Right ventricle myocardium inferior (tissue), 1 donor: ENCODE measurements around the gene TOB1. TPM values are rescaled to one million over a fixed set of nuclear protein-coding genes. Genes with fewer than 3 reads are reported as not detected.

ENCODE experiments used
- ATAC-seq: fragments of 200-7000 bp; cut with Tn5 transposase; one replicate; pipeline ENCODE4 v1.9.1; 2020; ENCODE audit warnings: mild to moderate bottlenecking, moderate library complexity
- DNase-seq: peaks from one replicate; pipeline ENCODE4 v3.0.0; 2021; ENCODE audit errors: missing footprints
- intact Hi-C: fragments of 100-400 bp; cut with DNase I; formaldehyde crosslinking; loops from one replicate; pipeline ENCODE4 v1.11.0; 2022
- total RNA-seq: library from RNA; stranded (reverse); fragmentation: NEBNext Ultra II Directional; extraction: Animal tissue kit (Norgen Biotek cat#: 25700); gene quantifications from one replicate; pipeline ENCODE4 v1.2.1, GENCODE V29; 2021
- donor health status: DM: no; HTN: yes; CAD: no; lungs with severe emphysema.

TOB1 gene
- total RNA-seq, 1 donor from 2014 or later = 83.3 TPM

DNA sequence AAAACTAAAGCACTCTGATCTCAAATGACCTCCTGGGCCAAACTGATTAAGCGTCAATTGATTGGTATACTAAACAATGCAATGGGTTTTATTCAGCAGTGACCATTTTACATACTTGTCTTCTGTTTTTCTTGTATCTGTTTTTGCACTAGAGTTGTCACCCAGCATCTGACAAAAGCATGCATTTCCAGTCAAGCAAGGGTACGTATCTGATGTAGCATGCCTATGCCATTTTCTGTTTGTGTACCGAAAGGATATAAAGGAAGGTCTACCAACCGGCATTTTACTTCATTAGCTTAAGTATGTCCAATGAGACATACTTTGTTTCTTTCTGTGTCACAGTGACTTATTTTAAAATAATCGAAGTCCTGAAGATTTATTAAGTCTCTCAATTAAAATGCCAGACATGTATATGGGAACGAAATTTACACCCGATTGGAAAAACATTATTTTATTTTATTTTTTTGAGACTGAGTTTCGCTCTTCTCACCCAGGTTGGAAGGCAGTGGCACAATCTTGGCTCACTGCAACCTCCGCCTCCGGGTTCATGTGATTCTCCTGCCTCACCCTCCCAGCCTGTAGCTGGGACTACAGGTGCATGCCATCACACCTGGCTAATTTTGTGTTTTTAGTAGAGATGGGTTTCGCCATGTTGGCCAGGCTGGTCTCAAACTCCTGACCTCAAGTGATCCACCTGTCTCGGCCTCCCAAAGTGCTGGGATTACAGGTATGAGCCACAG lies 7.5 kb downstream of the TOB1 start:
- DNase-seq (no peak), ATAC-seq (no peak)
- intact Hi-C loops = no loop called here

DNA sequence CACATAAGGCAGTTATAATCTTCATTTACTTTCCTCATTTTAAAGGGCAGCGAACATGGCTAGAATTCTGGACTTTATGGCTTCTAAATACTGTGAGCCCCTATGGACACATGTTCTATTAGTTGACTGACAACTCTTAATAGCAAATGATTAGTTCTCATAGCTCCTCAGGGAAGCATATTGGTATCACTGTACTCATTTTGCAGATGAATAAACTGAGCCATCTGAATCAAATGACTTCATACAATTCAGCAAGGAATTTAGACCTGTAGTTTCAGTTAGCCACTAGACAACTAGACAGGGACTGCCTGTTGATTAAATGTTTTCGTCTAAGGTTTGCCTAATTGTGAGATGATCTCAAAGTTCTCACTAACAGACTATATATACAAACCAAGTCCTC lies 9.7 kb downstream of the TOB1 start:
- ATAC-seq = no peak
- intact Hi-C loops = no loop called here
- DNase-seq = no peak

DNA sequence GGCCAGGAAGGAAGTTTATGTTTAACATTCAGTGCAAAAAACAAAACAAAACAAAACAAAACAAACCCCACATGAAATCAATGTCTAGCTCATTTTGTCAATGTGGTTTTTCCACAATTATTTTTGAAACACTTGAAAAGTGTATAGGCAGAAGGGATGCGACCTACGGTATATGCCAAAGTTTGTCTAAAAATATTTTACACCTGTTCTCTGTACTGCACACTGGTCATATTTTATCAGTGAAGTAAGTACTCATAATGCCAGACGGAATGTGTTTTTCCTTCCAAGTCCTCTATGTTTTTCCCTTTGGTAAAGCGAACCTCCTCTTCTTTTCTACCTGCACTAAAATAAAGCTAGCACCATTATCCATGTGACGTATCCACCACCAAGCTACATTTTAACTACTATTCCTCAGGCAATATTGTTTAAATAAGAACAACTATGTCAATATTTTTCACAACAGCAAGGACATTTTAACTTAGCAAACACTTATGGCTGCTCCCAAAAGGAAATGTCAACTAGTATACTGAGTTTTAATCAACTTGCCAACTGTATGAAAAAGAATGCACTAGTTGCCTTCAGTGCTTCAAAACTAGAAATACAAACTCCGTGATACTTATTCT lies 10.3 kb downstream of the TOB1 start:
- ATAC-seq (no peak), DNase-seq (no peak)
- intact Hi-C loops = no loop called here

DNA sequence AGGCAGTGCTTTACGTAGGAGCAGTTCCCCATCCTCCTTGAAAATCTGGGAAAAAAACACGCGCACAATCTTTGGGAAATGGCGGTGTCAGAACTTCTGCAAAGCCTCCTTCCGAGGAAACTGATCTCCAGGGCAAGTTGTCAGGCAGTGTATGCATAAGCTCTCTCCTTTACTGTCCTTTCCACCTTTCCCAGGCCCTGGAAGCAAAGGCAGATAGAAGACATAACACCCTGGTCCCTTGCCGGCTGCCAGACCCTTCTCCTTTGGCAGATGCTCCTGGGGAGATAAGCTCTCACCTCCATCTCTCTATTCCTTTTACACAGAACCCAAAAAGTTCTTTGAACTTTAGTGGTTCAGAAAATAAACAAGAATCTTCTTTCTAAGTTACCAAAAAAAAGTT lies 12.4 kb downstream of the TOB1 start:
- intact Hi-C loops = loop anchor here (2.0 kb wide), 1 partner anchor 97 kb away; no protein-coding TSS in a partner anchor
- no peak for DNase-seq
- ATAC-seq = no peak

DNA sequence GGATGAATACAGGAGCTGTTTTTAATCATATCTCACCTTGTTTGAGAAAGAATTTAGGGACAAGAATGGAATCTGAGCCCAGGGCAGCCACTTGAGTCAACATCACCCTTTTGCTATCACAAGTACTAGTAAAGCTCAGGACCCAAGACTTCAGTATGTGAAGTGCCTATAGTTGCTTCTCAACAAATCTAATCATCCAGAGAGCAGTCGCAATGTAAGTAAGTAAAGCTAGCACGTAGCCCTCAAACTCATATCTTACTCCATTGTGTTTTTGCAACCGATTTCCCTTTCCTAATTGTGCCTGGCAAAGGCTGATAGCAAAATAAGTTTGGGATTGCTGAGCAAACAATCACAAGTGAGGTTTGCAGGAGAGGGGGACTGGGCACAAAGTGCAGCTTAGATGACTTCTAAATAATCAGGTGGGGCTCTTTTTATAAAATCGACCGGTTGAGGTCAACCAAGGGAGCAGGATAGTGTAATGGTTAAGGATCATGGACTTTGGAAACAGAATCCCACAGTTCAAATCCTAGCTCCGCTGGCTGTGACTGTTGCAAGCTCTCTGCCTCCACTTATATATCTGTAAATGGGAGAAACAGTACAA lies 13.0 kb downstream of the TOB1 start:
- no peak for ATAC-seq
- intact Hi-C loops = loop anchor here (2.0 kb wide), 1 partner anchor 98 kb away; no protein-coding TSS in a partner anchor
- DNase-seq = no peak

DNA sequence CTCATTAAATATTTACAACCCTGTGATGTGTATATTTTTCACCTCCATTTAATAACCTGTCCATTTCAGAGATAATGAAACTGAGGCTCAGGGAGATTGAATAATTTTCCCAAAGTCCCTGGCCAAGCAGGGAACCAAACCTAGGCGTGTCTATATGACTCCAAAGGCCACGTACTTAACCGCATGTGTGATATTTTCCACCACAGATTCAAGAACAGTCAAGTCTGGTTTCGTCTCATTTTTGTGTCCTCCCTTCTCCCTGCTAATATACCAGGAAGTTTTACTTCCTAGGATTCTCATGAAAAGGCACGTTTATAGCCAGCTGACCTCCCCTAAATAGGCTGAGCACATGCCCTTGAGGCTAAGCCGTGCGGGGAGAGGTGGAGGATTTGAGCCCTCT lies 15.5 kb downstream of the TOB1 start:
- intact Hi-C loops = no loop called here
- DNase-seq (no peak), ATAC-seq (no peak)

DNA sequence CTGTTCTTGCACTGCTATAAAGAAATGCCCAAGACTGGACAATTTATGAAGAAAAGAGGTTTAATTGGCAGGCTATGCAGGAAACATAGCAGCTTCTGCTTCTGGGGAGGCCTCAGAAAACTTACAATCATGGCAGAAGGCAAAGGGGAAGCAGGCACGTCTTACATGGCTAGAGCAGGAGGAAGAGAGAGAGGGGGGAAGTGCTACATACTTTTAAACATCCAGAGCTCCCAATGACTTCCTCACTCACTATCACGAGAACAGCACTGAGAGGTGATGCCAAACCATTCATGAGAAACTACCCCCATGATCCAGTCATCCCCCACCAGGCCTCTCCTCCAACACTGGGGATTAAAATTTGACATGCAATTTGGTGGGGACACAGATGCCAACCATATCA lies 17.4 kb downstream of the TOB1 start:
- no peak for ATAC-seq
- intact Hi-C loops = no loop called here
- no peak for DNase-seq

DNA sequence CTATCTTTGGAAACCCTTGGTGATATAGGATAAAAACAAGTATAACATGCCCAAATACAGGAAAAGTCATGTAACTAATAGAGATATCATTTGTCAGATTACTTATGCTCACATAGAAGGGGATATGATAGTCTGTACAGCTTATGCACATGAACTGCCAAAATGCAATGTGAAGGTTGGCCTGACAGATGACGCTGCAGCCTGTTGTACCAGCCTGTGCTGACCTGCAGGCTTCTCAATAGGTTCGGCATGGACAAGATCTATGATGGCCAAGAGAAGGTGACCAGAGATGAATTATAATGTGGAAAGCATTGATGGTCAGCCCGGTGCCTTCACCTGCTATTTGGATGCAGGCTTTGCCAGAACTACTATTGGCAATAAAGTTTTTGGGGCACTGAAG lies 18.1 kb downstream of the TOB1 start:
- peak; percentile 33 for ATAC-seq
- intact Hi-C loops = no loop called here
- no peak for DNase-seq

DNA sequence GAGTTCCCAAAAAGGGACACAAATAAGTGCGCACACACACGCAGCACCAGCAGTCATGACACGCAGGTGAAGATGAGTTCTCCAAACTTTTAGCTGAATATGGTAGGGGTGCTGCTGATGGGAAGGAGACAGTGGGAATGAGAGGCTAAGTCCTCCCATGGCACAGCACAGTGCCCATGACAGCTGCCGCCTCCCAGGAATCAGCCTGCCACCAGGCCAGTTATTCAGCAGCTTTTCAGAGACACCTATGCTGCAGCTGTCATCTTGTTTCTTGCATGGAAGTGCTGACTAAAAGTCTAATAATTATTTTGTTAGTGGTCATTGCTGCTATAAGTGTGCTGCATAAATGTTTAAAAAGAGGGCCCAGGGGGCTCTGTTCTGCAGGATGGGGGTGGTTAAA lies 18.6 kb downstream of the TOB1 start:
- no peak for ATAC-seq
- intact Hi-C loops = no loop called here
- DNase-seq = no peak

DNA sequence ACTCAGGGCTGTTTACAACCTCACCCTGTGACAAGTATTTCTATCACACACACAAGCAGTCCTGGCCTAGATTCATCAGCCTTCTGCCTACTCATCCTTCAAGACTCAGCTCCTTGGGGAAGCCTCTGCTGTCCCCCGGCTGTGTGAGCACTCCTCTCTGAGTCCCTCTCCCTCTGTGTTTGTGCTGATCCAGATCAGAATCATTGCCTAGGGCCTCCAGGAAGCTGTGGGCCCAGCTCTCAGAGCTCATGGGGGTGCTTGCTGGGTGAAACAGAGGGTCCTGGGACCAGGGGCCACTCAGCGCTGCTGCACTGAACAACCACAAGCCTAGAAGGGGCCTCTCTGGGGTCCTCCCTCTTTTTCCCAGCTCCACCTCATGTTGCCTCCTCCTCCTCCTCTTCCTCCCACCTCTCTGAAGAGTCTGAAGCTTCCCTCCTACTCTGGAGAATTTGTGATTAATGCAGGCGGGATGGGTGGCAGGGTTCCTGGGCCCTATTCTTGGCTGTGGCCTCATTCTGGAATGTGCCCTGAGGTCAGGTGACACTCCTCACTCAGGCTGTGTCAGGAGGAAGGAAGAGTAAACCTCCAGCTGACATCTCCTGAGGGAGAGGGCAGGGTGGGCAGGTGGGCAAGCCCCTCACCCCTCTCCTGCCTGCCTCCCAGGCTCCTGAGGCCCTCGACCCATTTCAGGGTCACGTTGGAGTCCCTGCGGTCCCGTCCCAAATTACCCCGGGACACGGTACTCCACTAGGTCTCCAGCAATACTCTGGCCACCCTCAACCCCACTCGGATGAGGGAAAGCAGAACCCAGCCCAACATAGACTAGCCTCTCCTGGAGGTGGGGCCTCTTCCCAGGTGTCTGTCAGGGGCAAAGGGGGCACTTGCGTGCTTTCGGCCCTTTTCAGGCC lies 20.7 kb downstream of the TOB1 start:
- intact Hi-C loops = no loop called here
- ATAC-seq (peak; percentile 67), DNase-seq (no peak)

DNA sequence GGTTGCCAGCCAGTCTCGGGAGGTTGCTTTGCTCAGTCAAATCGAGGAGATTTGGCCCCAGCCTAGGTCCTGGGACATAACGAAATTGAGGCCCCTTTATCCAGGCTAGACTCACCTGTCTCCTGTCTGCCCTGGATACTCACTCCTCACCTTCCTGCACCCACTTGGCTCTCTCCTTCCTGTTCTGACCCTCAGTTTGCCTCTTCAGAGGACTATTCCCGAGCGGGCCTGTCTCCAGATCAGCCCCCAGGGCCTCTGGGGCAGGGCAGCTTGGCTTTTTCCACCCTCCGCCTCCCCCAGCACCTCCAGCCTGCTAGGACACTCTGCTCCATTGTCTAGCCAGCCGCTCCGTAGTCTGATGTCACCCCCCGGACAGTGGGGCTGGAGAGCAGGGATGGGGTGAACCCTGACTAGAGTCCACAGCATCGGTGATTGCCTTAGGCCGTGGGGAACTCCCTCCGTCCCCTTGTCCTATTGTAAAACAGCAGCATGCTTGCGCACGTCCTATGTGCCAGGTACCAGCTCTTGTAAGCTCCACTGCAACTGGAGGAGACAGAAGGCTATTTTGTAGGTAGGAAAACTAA lies 21.9 kb downstream of the TOB1 start:
- no peak for ATAC-seq
- intact Hi-C loops = no loop called here
- no peak for DNase-seq

DNA sequence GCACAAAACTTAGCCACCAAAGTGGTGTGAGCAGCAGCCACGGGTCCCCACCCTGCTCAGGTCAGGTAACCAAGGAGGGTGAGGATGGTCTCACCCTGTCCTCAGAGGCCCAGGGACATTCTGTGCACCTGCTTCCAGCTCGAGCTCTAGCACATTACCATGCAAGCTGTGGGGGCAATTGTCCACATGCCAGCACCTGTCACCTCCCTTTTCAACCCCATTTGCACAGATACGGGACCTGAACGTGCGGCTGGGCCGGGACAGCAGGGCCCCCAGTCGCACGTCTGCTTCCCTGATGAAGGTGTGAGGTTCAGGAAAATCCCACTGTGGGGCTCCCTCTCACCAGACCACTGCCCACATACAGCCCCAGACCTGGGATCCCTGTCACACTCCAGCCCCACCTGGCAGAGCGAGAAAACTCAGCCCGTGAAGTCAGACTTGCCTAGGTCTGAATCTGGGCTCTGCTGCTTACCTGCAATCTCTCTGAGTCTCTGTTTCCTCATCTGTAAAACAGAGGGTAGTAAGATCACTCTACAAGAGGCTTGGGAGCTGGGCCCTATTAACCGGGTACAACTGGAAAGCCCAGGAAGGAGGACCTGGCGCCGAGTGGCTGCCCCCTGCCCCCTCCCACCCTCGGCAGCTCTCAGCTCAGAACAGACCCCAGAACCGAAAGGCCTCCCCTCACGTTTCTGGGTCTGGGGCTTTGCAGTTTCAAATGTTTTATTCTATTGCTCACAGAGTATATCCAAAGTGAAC lies 22.8 kb downstream of the TOB1 start:
- no peak for ATAC-seq
- intact Hi-C loops = no loop called here
- DNase-seq = no peak

DNA sequence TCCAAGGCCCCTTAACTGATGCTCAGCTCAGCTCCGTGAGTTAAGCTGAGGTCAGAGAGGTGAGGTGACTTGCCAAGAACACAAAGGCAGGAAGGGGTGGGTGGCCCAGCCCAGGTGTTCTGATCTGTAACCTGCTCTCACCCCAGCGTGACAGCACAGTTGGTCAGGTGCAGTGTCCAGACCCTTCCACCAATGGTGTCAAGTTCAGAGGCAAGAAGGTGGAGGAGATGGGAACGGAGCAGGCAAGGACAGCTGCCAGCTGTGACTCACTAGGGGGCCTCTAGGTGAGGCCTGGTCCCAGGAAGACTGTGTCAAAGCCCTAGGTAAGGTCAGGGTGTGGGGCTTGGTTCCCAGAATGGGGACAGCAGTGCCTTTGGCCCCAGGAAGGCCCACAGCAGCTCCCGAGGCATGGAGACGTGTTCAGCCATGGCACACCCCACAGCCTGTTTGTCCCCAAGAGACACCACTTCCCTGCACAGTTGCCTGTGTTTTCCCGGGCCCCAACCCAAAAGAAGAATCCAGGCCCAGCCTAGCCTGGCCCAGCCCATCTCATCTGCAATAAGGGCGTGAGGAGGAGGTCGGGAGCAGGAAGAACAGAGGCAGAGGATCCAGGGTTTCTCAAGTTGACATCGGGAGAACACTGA lies 23.5 kb downstream of the TOB1 start:
- DNase-seq (no peak), ATAC-seq (no peak)
- intact Hi-C loops = loop anchor here (1.0 kb wide), 1 partner anchor 59 kb away; no protein-coding TSS in a partner anchor

DNA sequence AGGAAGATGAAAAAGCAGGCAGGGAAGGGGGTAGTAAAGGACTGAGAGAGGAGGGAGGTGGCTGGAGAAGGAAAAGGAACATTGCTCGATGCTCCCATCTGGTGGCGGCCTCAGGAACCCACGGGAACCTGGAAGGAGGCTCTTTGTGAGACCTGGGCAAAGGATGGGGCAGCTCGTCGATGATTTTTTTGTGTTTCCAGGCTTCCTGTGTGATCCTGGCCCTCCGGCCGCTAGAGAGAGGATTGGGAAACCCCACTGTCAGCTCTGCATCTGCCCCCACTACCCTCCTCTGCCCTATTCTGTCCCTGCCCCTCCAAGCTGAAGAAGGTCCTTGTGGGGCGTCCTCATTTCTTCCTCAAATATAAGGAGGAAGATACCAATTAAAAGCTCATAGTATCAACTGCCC lies 24.2 kb downstream of the TOB1 start:
- intact Hi-C loops = loop anchor here (1.0 to 2.0 kb wide), 3 partner anchors 25 to 295 kb away; partner anchors contain the start of gene SPATA20
- peak; percentile 58 for ATAC-seq
- no peak for DNase-seq

DNA sequence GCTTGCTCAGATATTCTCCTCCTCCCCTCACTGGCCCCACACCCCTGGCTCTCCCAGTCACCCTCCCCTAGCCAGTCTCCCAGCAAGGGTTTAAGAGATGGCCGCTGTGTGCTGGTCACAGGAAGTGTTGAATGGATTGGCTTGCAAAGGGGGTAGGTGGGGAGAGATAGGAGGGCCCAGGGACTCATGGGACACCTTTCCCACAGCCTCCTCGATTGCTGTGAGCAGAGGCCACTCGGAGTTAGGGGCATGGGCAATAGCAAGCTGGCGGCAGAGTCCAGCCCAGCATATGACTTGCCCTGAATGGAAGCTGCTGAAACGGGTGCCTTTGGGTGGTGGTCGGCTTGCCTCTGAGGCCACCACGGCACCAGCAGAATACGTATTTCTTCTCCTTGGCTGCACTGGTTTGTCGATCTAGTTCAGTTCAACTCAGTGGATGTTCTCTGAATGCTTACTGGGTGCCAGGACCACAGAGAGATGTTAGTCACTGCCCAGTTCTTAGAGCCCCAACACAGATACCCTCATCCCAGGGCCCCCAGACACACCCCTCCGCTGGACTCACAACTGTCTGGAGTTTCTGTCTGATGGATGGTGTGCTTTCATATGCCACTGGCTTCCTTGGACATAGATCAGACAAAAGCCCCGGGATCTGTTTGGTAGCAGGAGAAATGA lies 24.7 kb downstream of the TOB1 start:
- intact Hi-C loops = loop anchor here (2.0 kb wide), 2 partner anchors 25 to 295 kb away; partner anchors contain the start of gene SPATA20
- DNase-seq = no peak
- ATAC-seq = no peak

DNA sequence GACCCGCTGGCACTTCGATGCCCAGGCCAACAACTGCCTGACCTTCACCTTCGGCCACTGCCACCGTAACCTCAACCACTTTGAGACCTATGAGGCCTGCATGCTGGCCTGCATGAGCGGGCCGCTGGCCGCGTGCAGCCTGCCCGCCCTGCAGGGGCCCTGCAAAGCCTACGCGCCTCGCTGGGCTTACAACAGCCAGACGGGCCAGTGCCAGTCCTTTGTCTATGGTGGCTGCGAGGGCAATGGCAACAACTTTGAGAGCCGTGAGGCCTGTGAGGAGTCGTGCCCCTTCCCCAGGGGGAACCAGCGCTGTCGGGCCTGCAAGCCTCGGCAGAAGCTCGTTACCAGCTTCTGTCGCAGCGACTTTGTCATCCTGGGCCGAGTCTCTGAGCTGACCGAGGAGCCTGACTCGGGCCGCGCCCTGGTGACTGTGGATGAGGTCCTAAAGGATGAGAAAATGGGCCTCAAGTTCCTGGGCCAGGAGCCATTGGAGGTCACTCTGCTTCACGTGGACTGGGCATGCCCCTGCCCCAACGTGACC lies 25.8 kb downstream of the TOB1 start:
- no peak for DNase-seq
- intact Hi-C loops = loop anchor here (2.0 kb wide), 2 partner anchors 24 to 294 kb away; partner anchors contain the start of gene SPATA20
- ATAC-seq = no peak
